Measurements from ENCODE around the gene TIMP3.

Gene TIMP3

DNA sequence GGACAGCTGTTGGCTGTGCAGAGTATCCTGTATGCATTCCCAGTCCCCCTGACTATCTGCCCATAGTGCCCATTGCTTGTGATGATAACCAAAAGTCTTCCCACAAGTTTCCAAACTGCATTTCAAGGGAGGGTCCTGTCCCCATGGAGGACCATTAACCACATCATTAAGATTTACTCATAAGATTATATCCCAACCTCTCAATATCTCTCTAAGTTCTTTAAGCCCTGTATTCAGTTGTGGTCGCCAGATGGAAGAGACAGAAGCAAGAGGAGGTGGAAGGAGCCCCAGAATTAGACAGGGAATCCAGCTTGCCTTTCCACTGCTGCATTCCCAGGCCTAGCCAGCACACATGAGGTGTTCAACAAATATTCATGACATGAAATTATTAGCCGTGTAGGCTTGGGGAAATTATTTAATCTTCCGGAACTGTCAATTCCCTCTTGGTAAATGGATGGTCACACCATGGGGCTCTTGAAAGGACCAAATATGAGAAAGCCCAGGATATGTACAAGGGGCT, 42.6 kb upstream of the TIMP3 start:
- no peak for DNase-seq (ENCODE audit: low read depth, low spot score)
- TF ChIP-seq, protein P1, sequence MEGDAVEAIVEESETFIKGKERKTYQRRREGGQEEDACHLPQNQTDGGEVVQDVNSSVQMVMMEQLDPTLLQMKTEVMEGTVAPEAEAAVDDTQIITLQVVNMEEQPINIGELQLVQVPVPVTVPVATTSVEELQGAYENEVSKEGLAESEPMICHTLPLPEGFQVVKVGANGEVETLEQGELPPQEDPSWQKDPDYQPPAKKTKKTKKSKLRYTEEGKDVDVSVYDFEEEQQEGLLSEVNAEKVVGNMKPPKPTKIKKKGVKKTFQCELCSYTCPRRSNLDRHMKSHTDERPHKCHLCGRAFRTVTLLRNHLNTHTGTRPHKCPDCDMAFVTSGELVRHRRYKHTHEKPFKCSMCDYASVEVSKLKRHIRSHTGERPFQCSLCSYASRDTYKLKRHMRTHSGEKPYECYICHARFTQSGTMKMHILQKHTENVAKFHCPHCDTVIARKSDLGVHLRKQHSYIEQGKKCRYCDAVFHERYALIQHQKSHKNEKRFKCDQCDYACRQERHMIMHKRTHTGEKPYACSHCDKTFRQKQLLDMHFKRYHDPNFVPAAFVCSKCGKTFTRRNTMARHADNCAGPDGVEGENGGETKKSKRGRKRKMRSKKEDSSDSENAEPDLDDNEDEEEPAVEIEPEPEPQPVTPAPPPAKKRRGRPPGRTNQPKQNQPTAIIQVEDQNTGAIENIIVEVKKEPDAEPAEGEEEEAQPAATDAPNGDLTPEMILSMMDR (IDR thresholded peaks at IDR 0.05; ENCODE audit: insufficient read depth, low read length, missing control alignments) = no peak
- ChIA-PET CTCF (interaction anchor here (2.7 kb wide), 1 partner anchor 37 kb away, joined by 13 read pairs; no protein-coding TSS in a partner anchor), POLR2A (no interaction called here)
- H3K4me3 ChIP-seq (ENCODE audit: low read depth, low read length) = no peak overlapping the region

DNA sequence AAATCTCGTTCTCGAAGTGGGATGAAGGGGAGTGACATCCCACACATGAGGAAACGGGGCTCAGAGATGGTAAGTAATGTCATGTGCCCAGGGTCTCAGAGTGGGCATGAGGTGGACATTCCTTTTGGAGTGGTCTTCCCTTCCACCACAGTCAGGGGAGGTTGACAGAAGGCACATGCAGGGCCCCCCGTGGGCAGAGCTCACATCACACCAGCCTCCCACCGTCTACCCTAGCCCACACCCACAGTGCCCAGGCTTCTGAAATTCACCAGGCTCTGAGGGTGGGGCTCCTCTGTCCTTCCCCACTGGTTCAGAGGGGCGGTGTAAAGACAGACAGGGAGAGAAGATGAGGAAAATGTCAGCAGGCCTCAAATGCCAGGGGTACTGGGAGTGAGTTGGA, 41.1 kb upstream of the TIMP3 start:
- TF ChIP-seq, protein P1 (IDR thresholded peaks at IDR 0.05; ENCODE audit: insufficient read depth, low read length, missing control alignments) = no peak
- DNase-seq (ENCODE audit: low read depth, low spot score) = no peak
- ChIA-PET POLR2A (interaction anchor here (0.6 kb wide), 1 partner anchor 753 kb away, joined by 3 read pairs; no protein-coding TSS in a partner anchor), CTCF (interaction anchor here (1.7 to 2.7 kb wide), 2 partner anchors 36 to 100 kb away, joined by 4 to 13 read pairs; no protein-coding TSS in a partner anchor)
- no peak overlapping the region for H3K4me3 ChIP-seq (ENCODE audit: low read depth, low read length)

DNA sequence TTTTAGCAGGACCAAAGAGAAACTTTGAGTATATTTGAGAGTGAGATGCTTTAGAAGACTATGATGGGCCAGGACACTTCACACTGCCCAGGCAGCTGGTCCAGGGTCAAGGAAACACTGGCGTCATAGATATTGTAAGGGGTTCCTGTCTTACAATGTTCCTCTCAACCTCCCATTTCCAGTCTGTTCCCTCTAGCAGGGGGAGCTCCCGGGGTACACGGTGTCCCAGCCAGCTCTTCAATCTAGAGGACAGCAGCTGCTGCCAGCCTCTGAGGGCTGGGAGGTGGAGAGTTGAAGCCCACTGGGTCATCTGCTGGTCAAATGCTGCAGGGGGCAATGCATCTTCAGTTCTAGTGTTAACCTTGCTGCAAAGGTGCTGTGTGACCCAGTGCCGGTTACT, 40.7 kb upstream of the TIMP3 start:
- TF ChIP-seq, protein P1 (IDR thresholded peaks at IDR 0.05; ENCODE audit: insufficient read depth, low read length, missing control alignments) = no peak
- POLR2A ChIA-PET = interaction anchor here (0.6 kb wide), 1 partner anchor 754 kb away, joined by 3 read pairs; no protein-coding TSS in a partner anchor
- no peak for DNase-seq (ENCODE audit: low read depth, low spot score)
- no peak overlapping the region for H3K4me3 ChIP-seq (ENCODE audit: low read depth, low read length)
- CTCF ChIA-PET = interaction anchor here (1.7 to 2.7 kb wide), 2 partner anchors 36 to 101 kb away, joined by 4 to 13 read pairs; no protein-coding TSS in a partner anchor

DNA sequence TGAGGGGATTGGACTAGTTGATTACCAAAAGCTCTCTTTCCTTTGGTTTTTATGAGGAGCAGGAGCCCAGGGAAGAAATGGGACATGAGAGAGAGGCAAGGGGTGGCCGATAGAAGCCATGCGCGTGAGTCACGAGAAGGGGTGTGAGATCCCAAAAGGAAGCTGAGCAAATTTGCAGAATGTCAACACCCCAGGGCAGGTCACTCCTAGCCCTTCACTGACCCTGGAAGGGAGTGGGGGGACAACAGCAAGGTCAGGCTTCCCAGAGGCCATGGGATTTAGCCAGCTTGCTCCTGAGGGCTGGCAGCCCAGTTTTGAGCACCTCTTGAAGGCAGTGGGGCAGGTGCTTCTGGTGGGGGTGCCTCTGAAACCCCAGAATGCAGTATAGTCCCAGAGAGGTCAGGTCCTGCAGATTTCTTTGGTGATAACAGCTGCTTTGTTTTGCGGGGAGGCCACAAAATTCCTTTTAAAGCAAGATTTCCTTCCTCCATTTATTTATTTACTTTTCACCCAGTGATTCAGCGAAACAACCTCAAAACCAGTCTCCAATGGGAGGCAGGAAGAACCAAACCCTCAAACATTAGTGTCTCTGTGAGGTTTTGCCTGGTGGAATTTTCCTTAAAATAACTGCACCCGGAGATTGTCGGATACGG, 40.1 kb upstream of the TIMP3 start:
- DNase-seq (ENCODE audit: low read depth, low spot score) = no peak
- TF ChIP-seq, protein P1 (IDR thresholded peaks at IDR 0.05; ENCODE audit: insufficient read depth, low read length, missing control alignments) = no peak
- ChIA-PET POLR2A (no interaction called here), CTCF (interaction anchor here (1.7 to 2.7 kb wide), 2 partner anchors 35 to 101 kb away, joined by 4 to 13 read pairs; no protein-coding TSS in a partner anchor)
- no peak overlapping the region for H3K4me3 ChIP-seq (ENCODE audit: low read depth, low read length)

DNA sequence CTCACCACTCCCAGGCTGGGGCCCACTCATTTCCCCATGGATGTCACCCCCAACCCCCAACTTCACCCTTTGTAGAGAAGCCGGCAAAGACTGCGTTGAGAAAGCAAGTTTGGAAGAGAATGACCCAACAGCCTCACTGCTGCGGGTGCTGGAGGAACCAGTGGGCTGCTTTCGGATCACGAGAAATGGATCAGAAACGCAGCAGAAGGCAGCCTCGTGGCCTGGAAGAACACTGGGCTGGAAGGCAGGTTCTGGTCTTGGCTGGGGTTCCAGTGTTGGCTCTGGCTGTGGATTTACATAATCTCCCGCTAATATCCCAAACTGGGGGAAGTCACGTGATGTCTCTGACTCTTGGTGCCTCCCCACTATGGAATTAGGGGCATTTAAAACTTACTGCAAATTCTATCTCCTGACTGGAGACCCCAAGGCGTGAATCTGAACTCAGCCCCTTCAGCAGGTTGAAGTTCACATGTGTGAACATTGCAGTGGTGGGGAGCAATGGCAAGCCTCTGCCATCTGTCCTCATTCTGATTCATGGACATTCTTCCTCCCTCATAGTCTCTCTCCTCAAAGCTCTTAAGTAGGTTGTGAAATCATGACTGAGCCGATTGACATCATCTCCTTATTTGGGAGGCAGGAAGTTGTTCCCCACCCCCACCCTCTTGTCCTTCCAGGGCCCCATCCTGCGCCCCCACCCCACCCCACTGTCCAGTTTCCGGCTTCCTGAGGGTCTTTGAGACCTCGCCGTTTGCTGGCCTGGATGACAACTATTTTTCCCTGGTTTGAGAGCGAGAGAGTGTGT, 37.0 kb upstream of the TIMP3 start:
- H3K4me3 ChIP-seq (ENCODE audit: low read depth, low read length) = no peak overlapping the region
- DNase-seq (ENCODE audit: low read depth, low spot score) = peak; percentile 70
- POLR2A ChIA-PET = interaction anchor here (0.6 kb wide), 1 partner anchor 28 kb away, joined by 3 read pairs; no protein-coding TSS in a partner anchor
- CTCF ChIA-PET = interaction anchor here (1.3 to 2.2 kb wide), 2 partner anchors 11 to 12 kb away, joined by 4 to 8 read pairs; no protein-coding TSS in a partner anchor
- TF ChIP-seq, protein P1 (IDR thresholded peaks at IDR 0.05; ENCODE audit: insufficient read depth, low read length, missing control alignments) = no peak
